Activated CD8-positive, alpha-beta T cell treated with anti-CD3 and anti-CD28 coated beads for 36 hours (primary cell): ENCODE measurements around the gene ANOS1. TPM values are rescaled to one million over a fixed set of nuclear protein-coding genes. Genes with fewer than 3 reads are reported as not detected.

ENCODE experiments used
- ATAC-seq: fragments of 200-7000 bp; cut with Tn5 transposase; one replicate; pipeline ENCODE4 v1.10.0; 2021; ENCODE audit warnings: mild to moderate bottlenecking, moderate library complexity
- CTCF ChIA-PET: fragments of 350-600 bp; sonication (Branson Sonifier 250); formaldehyde crosslinking; loops from one replicate; lab custom pipeline; 2021; ENCODE audit warnings: antibody characterized with exemption; lab: Charles Lee
- POLR2A ChIA-PET: fragments of 350-600 bp; sonication (Branson Sonifier 250); formaldehyde crosslinking; loops from one replicate; lab custom pipeline; 2021; ENCODE audit warnings: antibody characterized with exemption; lab: Charles Lee
- DNase-seq: peaks from one replicate; pipeline ENCODE4 v3.0.0-alpha.2; 2020
- H3K27ac Mint-ChIP-seq: one replicate; pipeline ENCODE4 v1.8.0; 2021; ENCODE audit warnings: mild to moderate bottlenecking, mixed read lengths
- H3K27me3 Mint-ChIP-seq: one replicate; pipeline ENCODE4 v1.8.0; 2021; ENCODE audit warnings: mixed read lengths
- H3K36me3 Mint-ChIP-seq: one replicate; pipeline ENCODE4 v1.8.0; 2021; ENCODE audit warnings: low read depth, mixed read lengths
- H3K4me1 Mint-ChIP-seq: one replicate; pipeline ENCODE4 v1.8.0; 2021; ENCODE audit warnings: low read depth, mixed read lengths
- H3K4me3 Mint-ChIP-seq: one replicate; pipeline ENCODE4 v1.8.0; 2021; ENCODE audit warnings: mild to moderate bottlenecking, moderate library complexity, mixed read lengths
- H3K9me3 Mint-ChIP-seq: one replicate; pipeline ENCODE4 v1.8.0; 2021; ENCODE audit warnings: mixed read lengths
- intact Hi-C: fragments of 100-400 bp; cut with micrococcal nuclease; formaldehyde crosslinking; loops from one replicate; pipeline ENCODE4 v1.10.0; 2022
- total RNA-seq, 2 experiments: library from RNA; stranded (reverse); gene quantifications; one replicate each; pipeline ENCODE4 v1.2.3, GENCODE V29; 2021
- TF ChIP-seq, protein P1 (sequence below): fragments of 200-600 bp; IDR thresholded peaks from one replicate; pipeline ENCODE4 v1.8.0; 2022; ENCODE audit warnings: antibody characterized with exemption, mild to moderate bottlenecking

ANOS1 gene
- total RNA-seq, 2 experiments from 2014 or later = 0.04 TPM; not detected in 1

DNA sequence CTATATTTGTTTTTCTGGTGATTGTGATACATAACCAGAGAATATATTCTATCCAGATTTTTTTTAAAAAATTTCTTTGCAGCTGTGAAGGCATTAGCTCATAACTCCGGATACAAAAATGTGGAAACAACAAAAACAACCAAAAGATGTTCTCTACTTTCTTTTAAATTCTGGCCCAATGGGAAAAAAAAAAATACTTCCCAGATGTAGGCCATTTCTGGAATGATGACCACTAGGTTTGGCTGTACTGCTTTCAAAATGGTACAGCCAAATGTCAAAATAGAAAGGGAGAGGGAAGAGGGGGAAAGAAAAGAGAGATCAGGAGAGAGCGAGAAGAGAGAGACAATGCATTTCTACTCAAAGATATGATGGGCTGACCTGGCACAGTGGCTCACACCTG lies 14.6 kb downstream of the ANOS1 start:
- ChIA-PET POLR2A (no interaction called here), CTCF (no interaction called here)
- H3K4me3 Mint-ChIP-seq = no peak overlapping the region
- DNase-seq (no peak), ATAC-seq (no peak)
- H3K4me1 Mint-ChIP-seq = no peaks in the 10 kb centered on the region
- no peak overlapping the region for H3K27ac Mint-ChIP-seq
- H3K9me3 Mint-ChIP-seq = no peaks in the 10 kb centered on the region
- H3K27me3 Mint-ChIP-seq = peaks cover under 1% of the 10 kb centered on the region
- H3K36me3 Mint-ChIP-seq = no peaks in the 10 kb centered on the region
- TF ChIP-seq, protein P1, sequence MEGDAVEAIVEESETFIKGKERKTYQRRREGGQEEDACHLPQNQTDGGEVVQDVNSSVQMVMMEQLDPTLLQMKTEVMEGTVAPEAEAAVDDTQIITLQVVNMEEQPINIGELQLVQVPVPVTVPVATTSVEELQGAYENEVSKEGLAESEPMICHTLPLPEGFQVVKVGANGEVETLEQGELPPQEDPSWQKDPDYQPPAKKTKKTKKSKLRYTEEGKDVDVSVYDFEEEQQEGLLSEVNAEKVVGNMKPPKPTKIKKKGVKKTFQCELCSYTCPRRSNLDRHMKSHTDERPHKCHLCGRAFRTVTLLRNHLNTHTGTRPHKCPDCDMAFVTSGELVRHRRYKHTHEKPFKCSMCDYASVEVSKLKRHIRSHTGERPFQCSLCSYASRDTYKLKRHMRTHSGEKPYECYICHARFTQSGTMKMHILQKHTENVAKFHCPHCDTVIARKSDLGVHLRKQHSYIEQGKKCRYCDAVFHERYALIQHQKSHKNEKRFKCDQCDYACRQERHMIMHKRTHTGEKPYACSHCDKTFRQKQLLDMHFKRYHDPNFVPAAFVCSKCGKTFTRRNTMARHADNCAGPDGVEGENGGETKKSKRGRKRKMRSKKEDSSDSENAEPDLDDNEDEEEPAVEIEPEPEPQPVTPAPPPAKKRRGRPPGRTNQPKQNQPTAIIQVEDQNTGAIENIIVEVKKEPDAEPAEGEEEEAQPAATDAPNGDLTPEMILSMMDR = no peak
- intact Hi-C loops = no loop called here

DNA sequence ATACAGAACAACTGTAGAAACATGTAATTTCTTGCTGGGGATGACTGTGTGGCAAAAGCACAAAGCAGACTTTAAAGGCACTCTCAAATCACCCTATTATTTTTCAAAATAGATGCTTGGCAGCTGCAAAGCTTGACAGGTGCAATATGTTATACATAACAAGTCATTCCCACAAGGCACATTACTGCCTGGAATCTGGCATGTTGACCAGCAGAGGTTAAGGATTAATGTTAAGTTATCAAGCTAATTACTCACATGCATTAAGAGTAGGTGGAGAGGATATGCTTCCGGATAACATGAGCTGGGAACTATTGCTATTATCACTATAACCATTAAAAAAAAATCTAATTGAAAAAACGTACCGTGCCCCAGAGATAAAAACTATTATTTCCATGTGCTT lies 17.8 kb downstream of the ANOS1 start:
- Mint-ChIP-seq H3K27me3 (no peaks in the 10 kb centered on the region), H3K36me3 (no peaks in the 10 kb centered on the region), H3K4me3 (no peak overlapping the region), H3K27ac (no peak overlapping the region), H3K4me1 (no peaks in the 10 kb centered on the region), H3K9me3 (no peaks in the 10 kb centered on the region)
- DNase-seq (no peak), ATAC-seq (no peak)
- intact Hi-C loops = no loop called here
- TF ChIP-seq, protein P1 = no peak
- CTCF ChIA-PET = no interaction called here
- POLR2A ChIA-PET = no interaction called here

DNA sequence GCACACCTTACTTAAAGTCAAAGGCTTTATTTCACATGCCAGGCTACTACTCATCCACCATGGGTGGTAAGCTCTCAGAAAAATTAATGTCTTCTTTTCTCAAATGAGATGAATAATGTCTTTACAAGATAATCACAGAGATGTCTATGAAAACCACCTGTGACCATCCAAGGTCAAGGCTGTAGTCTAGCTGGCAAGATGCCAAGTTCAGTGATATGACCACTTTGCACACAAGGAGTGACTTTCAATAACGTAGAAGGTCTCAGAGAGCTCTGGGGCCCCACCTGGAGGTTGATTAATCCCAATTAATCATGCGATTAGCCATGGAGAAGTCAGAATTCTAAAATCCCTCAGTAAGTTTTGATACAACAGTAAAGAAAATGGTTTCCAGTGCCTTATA lies 20.5 kb downstream of the ANOS1 start:
- Mint-ChIP-seq H3K4me1 (no peaks in the 10 kb centered on the region), H3K4me3 (no peak overlapping the region), H3K36me3 (no peaks in the 10 kb centered on the region), H3K9me3 (no peaks in the 10 kb centered on the region), H3K27me3 (no peaks in the 10 kb centered on the region), H3K27ac (no peak overlapping the region)
- intact Hi-C loops = no loop called here
- TF ChIP-seq, protein P1 = no peak
- ATAC-seq (no peak), DNase-seq (no peak)
- POLR2A ChIA-PET = no interaction called here
- CTCF ChIA-PET = no interaction called here

DNA sequence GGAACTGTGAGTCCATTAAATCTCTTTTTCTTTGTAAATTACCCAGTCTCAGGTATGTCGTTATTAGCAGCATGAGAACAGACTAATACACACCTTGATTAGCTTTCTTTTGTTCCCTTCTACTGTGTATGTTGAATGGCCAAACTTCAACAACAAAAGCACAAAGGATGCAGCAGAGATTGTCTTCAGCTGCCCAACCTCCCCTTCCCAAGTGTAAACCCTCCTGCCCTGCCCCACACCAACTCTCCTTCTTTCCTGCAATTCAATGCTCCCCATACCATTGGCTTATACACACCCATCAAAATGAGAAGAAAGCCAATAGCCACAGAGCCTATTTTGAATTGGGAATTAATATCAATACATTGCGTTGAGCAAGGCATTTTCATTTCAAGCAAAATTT lies 27.8 kb downstream of the ANOS1 start:
- Mint-ChIP-seq H3K4me1 (no peaks in the 10 kb centered on the region), H3K27me3 (no peaks in the 10 kb centered on the region), H3K9me3 (no peaks in the 10 kb centered on the region), H3K27ac (no peak overlapping the region), H3K4me3 (no peak overlapping the region), H3K36me3 (no peaks in the 10 kb centered on the region)
- no peak for ATAC-seq
- POLR2A ChIA-PET = no interaction called here
- TF ChIP-seq, protein P1 = no peak
- CTCF ChIA-PET = no interaction called here
- intact Hi-C loops = no loop called here
- DNase-seq = no peak

GRCh38 chrX:8692871-8693270 lies 39.1 kb downstream of the ANOS1 start:
- intact Hi-C loops = no loop called here

More at GRCh38 chrX:8692871-8693270, 39.1 kb downstream of the ANOS1 start:
- ChIA-PET POLR2A (no interaction called here), CTCF (no interaction called here)
- TF ChIP-seq, protein P1 = no peak
- ATAC-seq = no peak
- H3K4me3 Mint-ChIP-seq = no peak overlapping the region
- H3K27ac Mint-ChIP-seq = no peak overlapping the region
- no peaks in the 10 kb centered on the region for H3K9me3 Mint-ChIP-seq
- DNase-seq = no peak
- no peaks in the 10 kb centered on the region for H3K4me1 Mint-ChIP-seq
- no peaks in the 10 kb centered on the region for H3K36me3 Mint-ChIP-seq
- H3K27me3 Mint-ChIP-seq = peaks cover 5% of the 10 kb centered on the region
